ENCODE results near the gene FAM124B.

The FAM124B gene

GRCh38 chr2:224345492-224345891, 56.4 kb downstream of the FAM124B start:
- no peak for FAIRE-seq

DNA sequence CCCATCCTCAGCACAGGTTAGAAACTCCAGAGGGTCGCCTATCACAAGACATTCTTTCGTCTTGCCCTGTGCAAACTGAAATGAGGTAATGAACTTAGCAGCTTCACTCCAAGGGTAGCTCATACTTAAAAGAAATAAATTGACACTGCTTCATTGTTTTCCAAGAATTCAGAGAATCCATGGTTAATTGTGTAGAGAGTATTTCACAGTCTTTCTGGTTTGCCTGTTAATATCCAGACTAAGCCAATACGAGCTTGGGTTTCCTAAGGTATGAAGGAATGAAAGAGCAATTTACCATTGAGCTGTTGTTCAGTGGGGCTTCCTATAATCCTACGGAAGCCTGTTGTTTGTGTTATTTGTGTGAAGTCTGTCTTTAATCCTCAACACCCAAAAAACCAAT, 58.7 kb downstream of the FAM124B start:
- FAIRE-seq: no peak
- no peak for DNase-seq (ENCODE audit: low spot score)

More at GRCh38 chr2:224345492-224345891, 56.4 kb downstream of the FAM124B start:
- DNase-seq (ENCODE audit: low spot score): no peak

GRCh38 chr2:224335991-224336390, 65.9 kb downstream of the FAM124B start:
- no peak for DNase-seq (ENCODE audit: low spot score)
- no peak for FAIRE-seq

- DNase-seq (ENCODE audit: low spot score): no peak
- no peak for FAIRE-seq
Observed at GRCh38 chr2:224334726-224335125, 67.2 kb downstream of the FAM124B start.

DNA sequence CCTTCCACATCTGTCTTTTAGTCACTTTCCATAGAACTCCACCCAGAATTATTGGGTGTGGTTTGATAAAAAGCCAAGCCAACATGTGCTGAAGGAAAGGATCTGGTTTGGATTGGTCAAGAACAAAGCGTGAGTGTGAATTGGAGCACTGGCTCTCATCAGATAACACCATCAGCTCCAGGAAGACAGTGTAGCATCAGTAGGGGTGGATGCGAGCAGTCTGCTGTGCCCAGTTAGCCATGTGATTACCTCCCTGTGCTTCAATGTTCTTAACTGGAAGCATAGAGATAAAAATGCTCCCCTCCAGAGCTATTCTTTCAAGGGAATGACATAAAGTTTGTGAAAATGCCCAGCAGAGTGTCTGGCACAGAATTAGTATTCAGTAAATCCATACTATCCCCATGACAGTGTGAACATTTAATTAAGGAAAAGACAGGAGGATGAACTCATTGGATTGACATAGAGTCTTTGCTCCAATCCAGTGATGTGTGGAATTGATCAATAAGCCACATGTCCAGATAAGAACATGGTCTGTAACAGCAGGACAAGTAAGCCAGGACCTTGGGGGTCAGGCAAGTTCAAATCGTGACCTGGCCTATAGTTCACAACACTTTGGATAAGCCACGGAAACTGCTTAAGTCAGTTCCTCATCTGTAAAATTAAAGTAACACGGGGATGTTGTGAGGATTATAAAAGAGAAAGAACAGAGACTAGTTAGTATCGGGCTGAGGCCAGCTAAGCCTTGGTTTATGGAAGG, 68.0 kb downstream of the FAM124B start:
- FAIRE-seq: no peak

GRCh38 chr2:224331698-224332097, 70.2 kb downstream of the FAM124B start:
- FAIRE-seq: no peak
- no peak for DNase-seq (ENCODE audit: low spot score)

More for the DNA sequence above, 68.0 kb downstream of the FAM124B start:
- DNase-seq (ENCODE audit: low spot score): no peak

GRCh38 chr2:224328798-224329197, 73.1 kb downstream of the FAM124B start:
- no peak for FAIRE-seq
- DNase-seq (ENCODE audit: low spot score): no peak
